HEK293 (cell line): Measurements from ENCODE around the gene TRMT1L.

Source experiments
- CTCF ChIA-PET: fragments of 350-600 bp; formaldehyde crosslinking; extraction: SDS; loops from one replicate; lab custom pipeline; 2021; ENCODE audit warnings: antibody characterized with exemption; lab: Yijun Ruan, JAX
- POLR2A ChIA-PET: fragments of 300-600 bp; formaldehyde crosslinking; extraction: SDS; loops from one replicate; lab custom pipeline; 2020; ENCODE audit warnings: antibody characterized with exemption, inconsistent platforms; lab: Yijun Ruan, JAX
- H3K27ac ChIP-seq: fragments of 200-500 bp; sonication (Bioruptor generic); 2 replicates; pipeline ENCODE4 v1.5.1; 2014; ENCODE audit warnings: low read depth, low read length, control low read depth, inconsistent platforms; ENCODE audit errors: extremely low read depth
- H3K36me3 ChIP-seq, 2 experiments: fragments of 200-500 bp in 1 of 2; sonication (Bioruptor generic) in 1 of 2; 1 replicate in 1 of 2; 2 replicates in 1 of 2; pipeline ENCODE4 v1.5.1; 2014 to 2017; ENCODE audit warnings: inconsistent platforms in 2 of 2, low read length in 2 of 2; ENCODE audit not compliant: control insufficient read depth in 2 of 2, insufficient read depth in 1 of 2
- H3K4me1 ChIP-seq: fragments of 200-500 bp; sonication (Bioruptor generic); 2 replicates; pipeline ENCODE4 v1.5.1; 2014; ENCODE audit warnings: mild to moderate bottlenecking, low read length, inconsistent platforms; ENCODE audit not compliant: control insufficient read depth, insufficient read depth
- H3K4me3 ChIP-seq: 2 replicates; pipeline ENCODE4 v1.5.1; 2011; ENCODE audit warnings: low read depth, mild to moderate bottlenecking, control low read depth, low read length, moderate library complexity
- H3K9me3 ChIP-seq: fragments of 200-500 bp; sonication (Bioruptor generic); 2 replicates; pipeline ENCODE4 v1.5.1; 2014; ENCODE audit warnings: low read depth, low read length, inconsistent platforms; ENCODE audit not compliant: control insufficient read depth, insufficient read depth
- BCL11B ChIP-seq: fragments of 450-650 bp; formaldehyde crosslinking; IDR thresholded peaks from 2 replicates; pipeline ENCODE4 v1.5.1; 2016; ENCODE audit warnings: low read depth, missing biosample characterization, missing genetic modification characterization
- KLF17 ChIP-seq: fragments of 450-650 bp; formaldehyde crosslinking; IDR thresholded peaks from 2 replicates; pipeline ENCODE4 v1.5.1; 2016; ENCODE audit warnings: missing biosample characterization, missing genetic modification characterization
- SCRT1 ChIP-seq: fragments of 450-650 bp; formaldehyde crosslinking; IDR thresholded peaks from 2 replicates; pipeline ENCODE4 v1.5.1; 2016; ENCODE audit warnings: missing biosample characterization, missing genetic modification characterization, borderline replicate concordance
- SCRT2 ChIP-seq: fragments of 450-650 bp; formaldehyde crosslinking; IDR thresholded peaks from 2 replicates; pipeline ENCODE4 v1.5.1; 2016; ENCODE audit warnings: missing biosample characterization, missing genetic modification characterization
- SP3 ChIP-seq: fragments of 450-650 bp; formaldehyde crosslinking; IDR thresholded peaks from 2 replicates; pipeline ENCODE4 v1.5.1; 2016; ENCODE audit warnings: missing biosample characterization, missing genetic modification characterization
- ZBTB44 ChIP-seq: fragments of 450-650 bp; IDR thresholded peaks from 2 replicates; pipeline ENCODE4 v1.5.1; 2018; ENCODE audit warnings: missing biosample characterization, mild to moderate bottlenecking, missing genetic modification characterization
- ZFP69B ChIP-seq: fragments of 450-650 bp; formaldehyde crosslinking; IDR thresholded peaks from 2 replicates; pipeline ENCODE4 v1.5.1; 2016; ENCODE audit warnings: missing biosample characterization, missing genetic modification characterization
- ZNF112 ChIP-seq: fragments of 450-650 bp; formaldehyde crosslinking; IDR thresholded peaks from 2 replicates; pipeline ENCODE4 v1.5.0; 2017; ENCODE audit warnings: missing biosample characterization, missing genetic modification characterization
- ZNF140 ChIP-seq: fragments of 450-650 bp; formaldehyde crosslinking; IDR thresholded peaks from 2 replicates; pipeline ENCODE4 v1.5.1; 2016; ENCODE audit warnings: missing biosample characterization, missing genetic modification characterization
- ZNF155 ChIP-seq: fragments of 450-650 bp; formaldehyde crosslinking; IDR thresholded peaks from 2 replicates; pipeline ENCODE4 v1.5.1; 2016; ENCODE audit warnings: missing biosample characterization, missing genetic modification characterization
- ZNF184 ChIP-seq: fragments of 450-650 bp; IDR thresholded peaks from 2 replicates; pipeline ENCODE4 v1.5.1; 2018; ENCODE audit warnings: missing biosample characterization, mild to moderate bottlenecking, missing genetic modification characterization
- ZNF280C ChIP-seq: fragments of 450-650 bp; formaldehyde crosslinking; IDR thresholded peaks from 2 replicates; pipeline ENCODE4 v1.5.1; 2016; ENCODE audit warnings: missing biosample characterization, missing genetic modification characterization
- ZNF423 ChIP-seq: fragments of 450-650 bp; formaldehyde crosslinking; IDR thresholded peaks from 2 replicates; pipeline ENCODE4 v1.5.1; 2016; ENCODE audit warnings: missing biosample characterization, missing genetic modification characterization
- ZNF473 ChIP-seq: fragments of 450-650 bp; formaldehyde crosslinking; IDR thresholded peaks from 2 replicates; pipeline ENCODE4 v1.5.1; 2017; ENCODE audit warnings: missing biosample characterization, missing genetic modification characterization
- ZNF530 ChIP-seq: fragments of 450-650 bp; formaldehyde crosslinking; IDR thresholded peaks from 2 replicates; pipeline ENCODE4 v1.5.1; 2016; ENCODE audit warnings: low read depth, missing biosample characterization, missing genetic modification characterization
- ZNF623 ChIP-seq: fragments of 450-650 bp; formaldehyde crosslinking; IDR thresholded peaks from 2 replicates; pipeline ENCODE4 v1.5.1; 2016; ENCODE audit warnings: missing biosample characterization, missing genetic modification characterization
- ZNF76 ChIP-seq: fragments of 450-650 bp; formaldehyde crosslinking; IDR thresholded peaks from 2 replicates; pipeline ENCODE4; 2016; ENCODE audit warnings: low read depth, missing biosample characterization, missing genetic modification characterization, borderline replicate concordance
- ZSCAN16 ChIP-seq: fragments of 450-650 bp; formaldehyde crosslinking; IDR thresholded peaks from 2 replicates; pipeline ENCODE4 v1.5.1; 2016; ENCODE audit warnings: missing biosample characterization, missing genetic modification characterization
- ZSCAN30 ChIP-seq: fragments of 450-650 bp; IDR thresholded peaks from 2 replicates; pipeline ENCODE4 v1.5.1; 2018; ENCODE audit warnings: missing biosample characterization, mild to moderate bottlenecking, missing genetic modification characterization, moderate library complexity
- TF ChIP-seq, protein P1 (sequence below): fragments of 450-650 bp; formaldehyde crosslinking; IDR thresholded peaks from 2 replicates; pipeline ENCODE4 v1.5.1; 2017; ENCODE audit warnings: missing biosample characterization, missing genetic modification characterization

The TRMT1L gene

DNA sequence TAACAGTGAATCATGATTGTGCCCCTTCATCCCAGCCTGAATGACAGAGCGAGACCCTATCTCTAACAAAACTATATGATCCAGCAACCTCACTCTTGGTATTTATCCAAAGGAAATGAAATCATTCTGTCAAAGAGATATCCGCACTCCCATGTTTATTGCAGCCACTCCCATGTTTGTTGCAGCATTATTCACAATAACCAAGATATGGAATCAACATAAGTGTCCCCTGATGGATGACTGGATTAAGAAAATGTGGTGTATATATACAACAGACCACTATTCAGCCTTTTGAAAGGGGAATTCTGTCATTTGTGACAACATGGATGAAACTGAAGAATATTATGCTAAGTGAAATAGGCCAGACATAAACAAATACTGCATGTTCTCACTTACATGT, 44.4 kb downstream of the TRMT1L start (continued):
- no peak for TF ChIP-seq ZNF76 (tag by site-specific recombination)
- TF ChIP-seq ZNF423 (tag by site-specific recombination): no peak
- TF ChIP-seq ZNF112: no peak
- no peak for TF ChIP-seq ZSCAN16 (tag by site-specific recombination)
- TF ChIP-seq ZSCAN30 (tag by site-specific recombination): no peak
- TF ChIP-seq SP3 (tag by site-specific recombination): no peak
- no peak for TF ChIP-seq KLF17

GRCh38 chr1:185111873-185112272, 44.9 kb downstream of the TRMT1L start:
- H3K4me1 ChIP-seq: no peaks in the 10 kb centered on the region
- no peaks in the 10 kb centered on the region for H3K36me3 ChIP-seq
- H3K27ac ChIP-seq: no peak overlapping the region
- no peak overlapping the region for H3K4me3 ChIP-seq
- ChIA-PET POLR2A (no interaction called here), CTCF (no interaction called here)
- H3K9me3 ChIP-seq: no peaks in the 10 kb centered on the region
- TF ChIP-seq ZNF184 (tag by site-specific recombination): no peak
- TF ChIP-seq ZBTB44 (tag by site-specific recombination): no peak
- TF ChIP-seq ZNF155 (tag by site-specific recombination): no peak
- no peak for TF ChIP-seq ZNF280C (tag by site-specific recombination)
- TF ChIP-seq ZNF112: no peak
- TF ChIP-seq ZNF140 (tag by site-specific recombination): no peak
- TF ChIP-seq, protein P1, sequence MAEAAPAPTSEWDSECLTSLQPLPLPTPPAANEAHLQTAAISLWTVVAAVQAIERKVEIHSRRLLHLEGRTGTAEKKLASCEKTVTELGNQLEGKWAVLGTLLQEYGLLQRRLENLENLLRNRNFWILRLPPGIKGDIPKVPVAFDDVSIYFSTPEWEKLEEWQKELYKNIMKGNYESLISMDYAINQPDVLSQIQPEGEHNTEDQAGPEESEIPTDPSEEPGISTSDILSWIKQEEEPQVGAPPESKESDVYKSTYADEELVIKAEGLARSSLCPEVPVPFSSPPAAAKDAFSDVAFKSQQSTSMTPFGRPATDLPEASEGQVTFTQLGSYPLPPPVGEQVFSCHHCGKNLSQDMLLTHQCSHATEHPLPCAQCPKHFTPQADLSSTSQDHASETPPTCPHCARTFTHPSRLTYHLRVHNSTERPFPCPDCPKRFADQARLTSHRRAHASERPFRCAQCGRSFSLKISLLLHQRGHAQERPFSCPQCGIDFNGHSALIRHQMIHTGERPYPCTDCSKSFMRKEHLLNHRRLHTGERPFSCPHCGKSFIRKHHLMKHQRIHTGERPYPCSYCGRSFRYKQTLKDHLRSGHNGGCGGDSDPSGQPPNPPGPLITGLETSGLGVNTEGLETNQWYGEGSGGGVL: no peak
- TF ChIP-seq ZNF530 (tag by site-specific recombination): no peak
- TF ChIP-seq ZFP69B (tag by site-specific recombination): no peak
- TF ChIP-seq ZNF623 (tag by site-specific recombination): no peak
- no peak for TF ChIP-seq BCL11B
- TF ChIP-seq ZNF473 (tag by site-specific recombination): no peak

DNA sequence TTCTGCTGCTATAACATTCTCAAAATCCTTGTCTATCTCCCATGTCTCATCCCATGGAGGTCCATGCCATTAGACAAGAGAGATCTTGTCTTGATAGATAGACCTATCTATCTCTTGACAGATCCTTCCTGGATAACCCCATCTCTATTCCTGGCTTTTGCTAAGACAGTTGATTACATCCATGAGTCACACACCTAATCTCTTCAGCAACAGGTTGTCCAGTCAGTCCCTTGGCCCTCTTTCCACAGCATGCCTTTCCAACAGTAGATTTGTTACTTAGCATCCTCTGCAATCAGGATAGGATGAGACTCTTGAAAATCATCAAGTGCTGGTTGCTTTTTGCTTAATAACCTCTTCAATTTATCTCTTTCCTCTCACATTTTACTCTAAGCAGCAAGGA, 46.6 kb downstream of the TRMT1L start:
- H3K4me1 ChIP-seq: no peaks in the 10 kb centered on the region
- POLR2A ChIA-PET: no interaction called here
- no peak overlapping the region for H3K27ac ChIP-seq
- no peaks in the 10 kb centered on the region for H3K9me3 ChIP-seq
- CTCF ChIA-PET: no interaction called here
- TF ChIP-seq SCRT2 (tag by site-specific recombination): peak; percentile 93
- TF ChIP-seq SCRT1 (tag by site-specific recombination): peak; percentile 79
- no peak for TF ChIP-seq ZBTB44 (tag by site-specific recombination)
- no peak overlapping the region for H3K4me3 ChIP-seq
- no peaks in the 10 kb centered on the region for H3K36me3 ChIP-seq
